Chondrocyte (in vitro differentiated cells): ENCODE data around the gene DCTN4. TPM values are rescaled to one million over a fixed set of nuclear protein-coding genes. Genes with fewer than 3 reads are reported as not detected.
A peak's percentile ranks its signal among the peaks of the same experiment; 100 is the strongest.

Source experiments
- DNase-seq: peaks from one replicate; pipeline ENCODE4 v3.0.0; 2021; ENCODE audit warnings: mixed read lengths, low spot score
- H3K27ac Mint-ChIP-seq: one replicate; pipeline ENCODE4 v1.8.0; 2021; ENCODE audit warnings: mild to moderate bottlenecking, moderate library complexity, mixed read lengths; ENCODE audit not compliant: unreplicated experiment
- H3K27me3 Mint-ChIP-seq: 2 replicates; pipeline ENCODE4 v1.8.0; 2021; ENCODE audit warnings: low read depth, mixed read lengths
- H3K36me3 Mint-ChIP-seq: 2 replicates; pipeline ENCODE4 v1.8.0; 2021; ENCODE audit warnings: low read depth, mixed read lengths
- H3K4me1 Mint-ChIP-seq: 2 replicates; pipeline ENCODE4 v1.8.0; 2021; ENCODE audit warnings: low read depth, mild to moderate bottlenecking, mixed read lengths
- H3K4me3 Mint-ChIP-seq: one replicate; pipeline ENCODE4 v1.8.0; 2021; ENCODE audit warnings: mild to moderate bottlenecking, moderate library complexity, mixed read lengths; ENCODE audit not compliant: unreplicated experiment
- H3K9me3 Mint-ChIP-seq: 2 replicates; pipeline ENCODE4 v1.8.0; 2021; ENCODE audit warnings: low read depth, mixed read lengths
- CTCF ChIP-seq: fragments of 200-600 bp; sonication (generic); IDR thresholded peaks from 2 replicates; pipeline ENCODE4 v1.5.0; 2021; ENCODE audit warnings: antibody characterized with exemption, mild to moderate bottlenecking, moderate library complexity
- total RNA-seq: library from RNA; stranded (reverse); gene quantifications from 3 replicates; pipeline ENCODE4 v1.2.1, GENCODE V29; 2021

Gene DCTN4
- total RNA-seq, 1 donor from 2014 or later, result 50.5 TPM

- no peaks in the 10 kb centered on the region for H3K9me3 Mint-ChIP-seq
- no peak for DNase-seq
- no peak overlapping the region for H3K4me3 Mint-ChIP-seq
- H3K27ac Mint-ChIP-seq, result no peak overlapping the region
- peaks cover 15% of the 10 kb centered on the region for H3K4me1 Mint-ChIP-seq
- no peaks in the 10 kb centered on the region for H3K36me3 Mint-ChIP-seq
- no peak for TF ChIP-seq CTCF
- no peaks in the 10 kb centered on the region for H3K27me3 Mint-ChIP-seq
These were observed 93.8 kb downstream of the DCTN4 start for GRCh38 chr5:150665044-150665443.

GRCh38 chr5:150663936-150664335 is 94.9 kb downstream of the DCTN4 start:
- Mint-ChIP-seq H3K36me3 (no peaks in the 10 kb centered on the region), H3K27ac (no peak overlapping the region), H3K4me1 (peaks cover 23% of the 10 kb centered on the region), H3K27me3 (no peaks in the 10 kb centered on the region), H3K4me3 (no peak overlapping the region), H3K9me3 (no peaks in the 10 kb centered on the region)
- no peak for DNase-seq
- no peak for TF ChIP-seq CTCF

- TF ChIP-seq CTCF, result no peak
- H3K4me3 Mint-ChIP-seq, result no peak overlapping the region
- peaks cover 32% of the 10 kb centered on the region for H3K4me1 Mint-ChIP-seq
- no peak overlapping the region for H3K27ac Mint-ChIP-seq
- H3K27me3 Mint-ChIP-seq, result no peaks in the 10 kb centered on the region
- no peak for DNase-seq
- no peaks in the 10 kb centered on the region for H3K36me3 Mint-ChIP-seq
- H3K9me3 Mint-ChIP-seq, result no peaks in the 10 kb centered on the region
These were observed 95.9 kb downstream of the DCTN4 start for GRCh38 chr5:150662731-150663516.

GRCh38 chr5:150661821-150662596 is 96.8 kb downstream of the DCTN4 start:
- Mint-ChIP-seq H3K27ac (no peak overlapping the region), H3K4me1 (peaks cover 41% of the 10 kb centered on the region), H3K27me3 (no peaks in the 10 kb centered on the region), H3K4me3 (no peak overlapping the region), H3K36me3 (no peaks in the 10 kb centered on the region), H3K9me3 (no peaks in the 10 kb centered on the region)
- DNase-seq, result no peak
- no peak for TF ChIP-seq CTCF

GRCh38 chr5:150661086-150661485 is 97.7 kb downstream of the DCTN4 start, which contains the start of gene MYOZ3:
Gene MYOZ3 (plus strand): TSS chr5:150661251. CDS start chr5:150662942, 1,691 bp downstream.
- Mint-ChIP-seq H3K36me3 (no peaks in the 10 kb centered on the region), H3K27ac (peak within 1 kb of the TSS; percentile 67), H3K9me3 (no peaks in the 10 kb centered on the region), H3K4me1 (peaks cover 41% of the 10 kb centered on the region), H3K4me3 (no peak within 1 kb of the TSS), H3K27me3 (no peaks in the 10 kb centered on the region)
- DNase-seq, result no peak
- TF ChIP-seq CTCF, result no peak
